Urinary bladder (tissue), 4 donors: Measurements from ENCODE around the gene ILDR1. TPM values are rescaled to one million over a fixed set of nuclear protein-coding genes. Genes with fewer than 3 reads are reported as not detected.
A peak's percentile ranks its signal among the peaks of the same experiment; 100 is the strongest.
"Not testable (repeated sequence)": the region's sequence is repeated elsewhere in the genome, so short reads cannot be mapped to it uniquely, and the experiment has no call there.

ENCODE experiments used
- DNase-seq: peaks from one replicate; pipeline ENCODE4 v3.0.0-alpha.2; 2015; ENCODE audit errors: extremely low spot score
- H3K27ac ChIP-seq: one replicate; pipeline ENCODE4 v1.5.1; 2013; ENCODE audit warnings: low read depth, mild to moderate bottlenecking, moderate library complexity
- H3K36me3 ChIP-seq: one replicate; pipeline ENCODE4 v1.6.1; 2013; ENCODE audit warnings: mild to moderate bottlenecking, moderate library complexity; ENCODE audit not compliant: insufficient read depth
- H3K4me1 ChIP-seq: one replicate; pipeline ENCODE4 v1.6.1; 2013; ENCODE audit warnings: mild to moderate bottlenecking, moderate library complexity; ENCODE audit not compliant: insufficient read depth
- H3K4me3 ChIP-seq: one replicate; pipeline ENCODE4 v1.5.1; 2013; ENCODE audit warnings: low read depth, low read length
- WGBS: extraction: QIAGEN DNeasy Blood & Tissue Kit; methylation state at CpG from one replicate; pipeline ENCODE4 v1.1.7; 2013; 5-methylcytosine and 5-hydroxymethylcytosine counted together
- polyA plus RNA-seq: library from polyadenylated mRNA; stranded (reverse); fragments of 200-250 nt; gene quantifications from one replicate; pipeline ENCODE4 v1.2.3, GENCODE V29; 2013
- total RNA-seq: library from RNA; depleted of rRNA; stranded (reverse); fragments of >200 nt; gene quantifications from one replicate; pipeline ENCODE4 v1.2.3, GENCODE V29; 2014
- donor health status: healthy with polysubstance abuse.
- donor health status: healthy.

ILDR1 gene
- total RNA-seq (1.2 TPM), polyA plus RNA-seq (1.2 TPM)

DNA sequence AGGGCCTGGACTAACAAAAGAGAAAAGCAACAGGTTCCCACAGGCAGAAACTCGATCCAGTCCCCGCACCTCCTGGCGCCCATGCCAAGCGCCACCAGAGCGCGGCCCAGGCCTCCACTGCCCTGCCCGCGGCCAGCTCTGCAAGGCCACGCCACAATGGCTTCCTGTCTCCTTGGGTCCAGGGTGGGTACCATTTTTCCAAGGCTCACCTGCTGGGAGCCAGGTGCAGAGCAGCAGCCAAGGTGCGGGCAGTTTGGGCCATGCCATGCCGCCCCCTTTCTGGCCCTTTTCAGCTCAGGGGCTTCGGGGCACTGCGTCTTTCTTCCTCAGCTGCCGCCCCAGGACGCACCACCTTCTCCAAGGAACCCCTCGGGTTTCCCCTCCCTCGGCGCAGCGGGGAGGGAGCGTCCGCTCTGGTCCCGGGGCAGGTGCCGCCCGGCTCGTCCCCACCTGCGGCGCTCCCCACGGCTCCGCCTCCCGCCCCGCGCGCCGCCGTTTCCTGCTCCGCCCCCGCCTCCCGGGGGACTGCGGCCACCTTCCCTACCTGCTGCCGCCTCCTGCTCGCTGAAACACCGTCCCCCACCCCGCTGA is at the start of gene ILDR1:
Gene ILDR1 (minus strand): TSS at position 437 of the 591 bp plus-strand sequence. CDS start 170 bp downstream, at position 267.
- 8% methylated on average over 43 of the region's 43 CpGs for WGBS
- peak within 1 kb of the TSS; percentile 51 for H3K27ac ChIP-seq
- DNase-seq = no peak
- no peaks in the 10 kb centered on the region for H3K4me1 ChIP-seq
- peak within 1 kb of the TSS; percentile 12 for H3K4me3 ChIP-seq
- H3K36me3 ChIP-seq = no peaks in the 10 kb centered on the region

GRCh38 chr3:122067588-122068240 is 45.7 kb upstream of the ILDR1 start:
- no peak overlapping the region for H3K4me3 ChIP-seq
- 73% methylated on average over 2 of the region's 2 CpGs for WGBS
- no peak for DNase-seq

GRCh38 chr3:122067214-122067550 is 45.1 kb upstream of the ILDR1 start:
- Histone ChIP-seq H3K27ac (no peak overlapping the region), H3K4me3 (no peak overlapping the region), H3K36me3 (no peaks in the 10 kb centered on the region), H3K4me1 (no peaks in the 10 kb centered on the region)
- DNase-seq = no peak
- WGBS = 60% methylated on average over 5 of the region's 5 CpGs

More at GRCh38 chr3:122067588-122068240, 45.7 kb upstream of the ILDR1 start:
- Histone ChIP-seq H3K27ac (no peak overlapping the region), H3K36me3 (no peaks in the 10 kb centered on the region), H3K4me1 (no peaks in the 10 kb centered on the region)

DNA sequence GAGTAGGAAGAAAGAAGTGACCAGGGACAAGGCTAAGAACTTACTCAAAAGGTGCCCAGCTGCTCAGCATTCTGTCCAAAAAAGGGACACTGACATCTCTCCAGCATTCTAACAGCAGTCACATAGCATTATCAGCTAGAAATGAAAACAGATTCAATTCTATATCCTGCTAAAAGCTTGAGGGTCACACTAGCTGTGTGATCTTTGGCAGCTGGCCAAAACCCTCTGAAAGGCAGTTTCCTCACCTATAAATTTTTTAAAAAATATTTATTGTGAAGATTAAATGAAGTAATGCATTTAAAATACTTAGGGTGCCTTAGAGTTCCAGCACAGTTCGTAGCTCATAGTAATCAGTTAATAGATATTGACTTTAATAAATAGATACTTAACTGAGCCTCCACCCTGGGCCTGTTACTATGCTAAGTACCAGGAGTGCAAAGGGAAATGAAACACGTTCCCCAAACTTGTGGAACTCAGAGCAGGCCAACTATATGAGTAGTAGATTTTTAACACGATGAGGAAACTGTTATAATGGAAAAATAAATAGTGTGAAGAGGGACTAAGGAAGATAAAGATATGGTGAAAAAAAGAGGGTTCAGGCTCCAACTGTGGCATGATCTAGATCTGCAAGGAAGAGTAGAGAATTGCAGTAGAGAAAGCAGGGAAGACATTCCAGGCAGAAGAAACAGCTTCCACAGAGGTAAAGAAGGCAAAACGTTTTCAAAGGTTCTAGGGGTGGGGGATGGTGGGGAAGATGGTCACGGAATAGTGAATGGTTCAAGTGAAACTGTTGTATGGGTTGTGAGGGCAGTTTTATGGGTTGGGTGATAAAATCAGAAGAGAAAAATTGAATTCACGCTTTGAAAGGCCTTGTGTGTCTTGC is 44.5 kb upstream of the ILDR1 start:
- WGBS = 49% methylated on average over 6 of the region's 6 CpGs
- no peak overlapping the region for H3K27ac ChIP-seq
- no peak for DNase-seq
- no peak overlapping the region for H3K4me3 ChIP-seq
- no peaks in the 10 kb centered on the region for H3K4me1 ChIP-seq
- no peaks in the 10 kb centered on the region for H3K36me3 ChIP-seq

GRCh38 chr3:122064326-122064725 is 42.3 kb upstream of the ILDR1 start:
- no peak for DNase-seq
- WGBS = 82% methylated on average over 4 of the region's 4 CpGs
- H3K4me1 ChIP-seq = no peaks in the 10 kb centered on the region
- no peaks in the 10 kb centered on the region for H3K36me3 ChIP-seq
- no peak overlapping the region for H3K4me3 ChIP-seq
- no peak overlapping the region for H3K27ac ChIP-seq

GRCh38 chr3:122063908-122064307 is 41.9 kb upstream of the ILDR1 start:
- no peak for DNase-seq
- H3K4me1 ChIP-seq = no peaks in the 10 kb centered on the region
- no peak overlapping the region for H3K4me3 ChIP-seq
- 51% methylated on average over 1 of the region's 1 CpG for WGBS
- no peak overlapping the region for H3K27ac ChIP-seq
- no peaks in the 10 kb centered on the region for H3K36me3 ChIP-seq

DNA sequence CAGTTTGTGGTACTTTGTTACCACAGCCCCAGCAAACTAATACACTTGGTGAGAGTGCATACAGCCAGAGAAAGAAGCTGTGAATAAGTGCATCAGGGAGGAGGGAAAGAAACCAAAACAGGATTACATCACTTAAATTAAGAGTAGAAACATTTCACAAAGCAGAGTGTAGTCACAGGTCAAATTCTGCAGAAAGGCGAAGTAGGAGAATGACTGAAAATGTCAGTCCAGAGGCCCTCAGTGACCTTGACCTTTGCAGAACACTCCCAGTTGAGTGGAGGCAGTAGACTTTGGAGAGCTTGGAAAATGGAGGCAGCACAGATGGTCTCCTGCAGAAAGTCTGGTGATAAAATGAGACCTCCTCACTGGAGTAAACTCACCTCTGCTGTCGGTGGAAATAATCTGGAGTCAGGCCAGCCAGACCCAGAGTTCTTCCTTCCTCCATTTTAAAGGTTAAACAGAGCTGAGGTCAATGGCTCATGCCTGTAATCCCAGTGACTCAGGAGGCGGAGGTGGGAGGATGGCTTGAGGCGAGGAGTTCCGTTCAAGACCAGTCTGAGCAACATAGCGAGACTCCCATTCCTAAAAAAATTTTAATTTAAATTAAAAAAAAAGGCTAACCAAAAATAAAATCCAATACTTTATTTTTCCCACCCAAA is 38.1 kb upstream of the ILDR1 start:
- Histone ChIP-seq H3K27ac (no peak overlapping the region), H3K4me1 (no peaks in the 10 kb centered on the region), H3K4me3 (no peak overlapping the region), H3K36me3 (no peaks in the 10 kb centered on the region)
- DNase-seq = no peak
- 76% methylated on average over 6 of the region's 6 CpGs for WGBS

- Histone ChIP-seq H3K4me1 (no peaks in the 10 kb centered on the region), H3K36me3 (no peaks in the 10 kb centered on the region), H3K27ac (no peak overlapping the region), H3K4me3 (no peak overlapping the region)
- WGBS = 88% methylated on average over 1 of the region's 1 CpG
- no peak for DNase-seq
Measured at GRCh38 chr3:122058294-122058693, 36.2 kb upstream of the ILDR1 start.

GRCh38 chr3:122057671-122058070 is 35.6 kb upstream of the ILDR1 start:
- WGBS = 86% methylated on average over 2 of the region's 2 CpGs
- H3K27ac ChIP-seq = no peak overlapping the region
- no peaks in the 10 kb centered on the region for H3K36me3 ChIP-seq
- H3K4me1 ChIP-seq = no peaks in the 10 kb centered on the region
- no peak overlapping the region for H3K4me3 ChIP-seq
- DNase-seq = no peak

DNA sequence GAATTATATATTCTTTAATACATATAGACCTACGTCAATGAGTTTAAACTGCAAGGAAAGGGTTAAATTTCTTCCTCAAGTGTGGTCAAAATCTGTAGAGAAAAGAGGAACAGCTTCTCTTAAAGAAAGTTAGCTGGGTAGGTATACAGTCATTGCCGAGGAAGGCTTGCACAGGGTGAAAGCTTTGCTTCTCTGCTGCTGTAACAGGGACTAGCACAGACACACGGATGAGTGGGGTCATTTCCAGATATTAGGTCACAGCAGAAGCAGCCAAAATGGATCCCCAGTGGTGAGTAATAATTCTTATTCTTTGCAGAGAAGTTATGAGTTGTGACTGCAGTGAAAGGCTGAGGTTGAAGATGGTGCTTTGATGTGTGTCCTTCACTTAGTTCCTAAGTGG is 33.2 kb upstream of the ILDR1 start, which contains the start of gene CD86:
Gene CD86 (plus strand): TSS at position 148 of the 400 bp plus-strand sequence. CDS start 128 bp downstream, at position 276.
- Histone ChIP-seq H3K4me1 (no peaks in the 10 kb centered on the region), H3K4me3 (no peak within 1 kb of the TSS), H3K36me3 (no peaks in the 10 kb centered on the region), H3K27ac (no peak within 1 kb of the TSS)
- WGBS = 46% methylated on average over 3 of the region's 3 CpGs
- no peak for DNase-seq

DNA sequence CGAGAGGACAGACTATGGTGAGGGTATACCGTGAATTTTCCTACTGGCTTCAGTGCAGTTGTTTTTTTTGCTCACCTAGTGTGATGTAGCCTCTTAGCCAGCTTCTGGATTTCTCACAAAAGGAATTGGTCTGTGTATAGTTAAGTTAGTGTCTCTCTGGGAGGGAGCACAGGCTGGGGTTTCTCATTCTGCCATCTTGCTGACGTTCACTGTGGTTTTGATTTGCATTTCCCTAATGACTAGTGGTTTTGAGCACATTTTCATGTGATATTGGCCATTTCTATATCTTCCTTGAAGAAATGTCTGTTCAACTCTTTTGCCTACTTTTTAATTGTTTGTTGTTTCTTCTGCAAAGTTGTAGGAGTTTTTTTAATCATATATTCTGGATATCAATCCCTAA is 30.9 kb upstream of the ILDR1 start:
- Histone ChIP-seq H3K4me1 (no peaks in the 10 kb centered on the region), H3K27ac (no peak overlapping the region), H3K36me3 (no peaks in the 10 kb centered on the region), H3K4me3 (no peak overlapping the region)
- 78% methylated on average over 3 of the region's 3 CpGs for WGBS
- no peak for DNase-seq

DNA sequence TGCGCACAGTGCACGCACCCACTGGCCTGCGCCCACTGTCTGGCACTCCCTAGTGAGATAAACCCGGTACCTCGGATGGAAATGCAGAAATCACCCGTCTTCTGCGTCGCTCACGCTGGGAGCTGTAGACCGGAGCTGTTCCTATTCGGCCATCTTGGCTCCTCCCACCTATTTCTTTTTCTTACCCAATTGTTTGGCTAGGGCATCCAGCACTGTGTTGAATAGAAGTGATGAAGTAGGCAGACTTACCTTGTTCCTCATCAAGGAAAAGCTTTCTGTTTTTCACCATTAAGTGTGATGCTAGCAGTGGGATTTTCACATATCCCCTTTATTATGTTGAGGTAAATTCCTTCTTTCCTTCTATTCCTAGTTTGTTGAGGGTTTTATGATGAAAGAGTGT is 25.7 kb upstream of the ILDR1 start:
- WGBS = 93% methylated on average over 11 of the region's 11 CpGs
- not testable (repeated sequence) for DNase-seq, H3K4me3 ChIP-seq, H3K36me3 ChIP-seq, H3K27ac ChIP-seq, H3K4me1 ChIP-seq

- not testable (repeated sequence) for H3K27ac ChIP-seq, H3K36me3 ChIP-seq, DNase-seq, H3K4me3 ChIP-seq, H3K4me1 ChIP-seq
- 86% methylated on average over 9 of the region's 16 CpGs for WGBS
Measured at GRCh38 chr3:122047296-122047695, 25.2 kb upstream of the ILDR1 start.
